ENCODE measurements around the gene ELOVL6. TPM values are rescaled to one million over a fixed set of nuclear protein-coding genes. Genes with fewer than 3 reads are reported as not detected.

ELOVL6 gene
- total RNA-seq, 4 donors from 2014 or later, result 5.5 to 12.9 (median 9.7) TPM; not detected in 1

- no peaks in the 10 kb centered on the region for H3K4me1 ChIP-seq
- no peaks in the 10 kb centered on the region for H3K27me3 ChIP-seq
- no peaks in the 10 kb centered on the region for H3K36me3 ChIP-seq
- no peak overlapping the region for H3K27ac ChIP-seq
- TF ChIP-seq POLR2A (IDR thresholded peaks at IDR 0.05) (no peak), CTCF (IDR thresholded peaks at IDR 0.05) (no peak)
- intact Hi-C loops (cut with DNase I; ENCODE audit: low total_unique reads), result no loop called here
- DNase-seq, result no peak
- H3K9me3 ChIP-seq, result no peaks in the 10 kb centered on the region
- H3K4me3 ChIP-seq, result no peak overlapping the region
These were observed 15.4 kb downstream of the ELOVL6 start for GRCh38 chr4:110183058-110183457.

- DNase-seq, result no peak
- Histone ChIP-seq H3K36me3 (no peaks in the 10 kb centered on the region), H3K9me3 (no peaks in the 10 kb centered on the region), H3K27ac (no peak overlapping the region), H3K27me3 (no peaks in the 10 kb centered on the region), H3K4me3 (no peak overlapping the region), H3K4me1 (no peaks in the 10 kb centered on the region)
- TF ChIP-seq POLR2A (IDR thresholded peaks at IDR 0.05) (no peak), CTCF (IDR thresholded peaks at IDR 0.05) (no peak)
- intact Hi-C loops (cut with DNase I; ENCODE audit: low total_unique reads), result no loop called here
These were observed 16.5 kb downstream of the ELOVL6 start for GRCh38 chr4:110181890-110182289.

GRCh38 chr4:110175634-110176033 lies 22.8 kb downstream of the ELOVL6 start:
- no peak for TF ChIP-seq POLR2A (IDR thresholded peaks at IDR 0.05)
- TF ChIP-seq CTCF (IDR thresholded peaks at IDR 0.05), result no peak
- Histone ChIP-seq H3K9me3 (no peaks in the 10 kb centered on the region), H3K27me3 (no peaks in the 10 kb centered on the region), H3K4me1 (no peaks in the 10 kb centered on the region), H3K36me3 (no peaks in the 10 kb centered on the region), H3K27ac (no peak overlapping the region), H3K4me3 (no peak overlapping the region)
- intact Hi-C loops (cut with DNase I; ENCODE audit: low total_unique reads), result no loop called here
- DNase-seq, result no peak

GRCh38 chr4:110172972-110173371 lies 25.4 kb downstream of the ELOVL6 start:
- Histone ChIP-seq H3K27ac (no peak overlapping the region), H3K4me3 (no peak overlapping the region), H3K27me3 (no peaks in the 10 kb centered on the region), H3K4me1 (no peaks in the 10 kb centered on the region), H3K36me3 (no peaks in the 10 kb centered on the region), H3K9me3 (no peaks in the 10 kb centered on the region)
- DNase-seq, result no peak
- no peak for TF ChIP-seq CTCF (IDR thresholded peaks at IDR 0.05)
- no peak for TF ChIP-seq POLR2A (IDR thresholded peaks at IDR 0.05)
- intact Hi-C loops (cut with DNase I; ENCODE audit: low total_unique reads), result no loop called here

GRCh38 chr4:110171971-110172370 lies 26.4 kb downstream of the ELOVL6 start:
- Histone ChIP-seq H3K27me3 (no peaks in the 10 kb centered on the region), H3K4me3 (no peak overlapping the region), H3K9me3 (no peaks in the 10 kb centered on the region), H3K4me1 (no peaks in the 10 kb centered on the region), H3K27ac (no peak overlapping the region), H3K36me3 (no peaks in the 10 kb centered on the region)
- no peak for TF ChIP-seq POLR2A (IDR thresholded peaks at IDR 0.05)
- no peak for TF ChIP-seq CTCF (IDR thresholded peaks at IDR 0.05)
- no peak for DNase-seq
- intact Hi-C loops (cut with DNase I; ENCODE audit: low total_unique reads), result no loop called here
